ENCODE data around the gene PHKA2. TPM values are rescaled to one million over a fixed set of nuclear protein-coding genes. Genes with fewer than 3 reads are reported as not detected.

The PHKA2 gene
- total RNA-seq, 4 donors from 2014 or later, result 16.5 to 39.7 (median 24.8) TPM

DNA sequence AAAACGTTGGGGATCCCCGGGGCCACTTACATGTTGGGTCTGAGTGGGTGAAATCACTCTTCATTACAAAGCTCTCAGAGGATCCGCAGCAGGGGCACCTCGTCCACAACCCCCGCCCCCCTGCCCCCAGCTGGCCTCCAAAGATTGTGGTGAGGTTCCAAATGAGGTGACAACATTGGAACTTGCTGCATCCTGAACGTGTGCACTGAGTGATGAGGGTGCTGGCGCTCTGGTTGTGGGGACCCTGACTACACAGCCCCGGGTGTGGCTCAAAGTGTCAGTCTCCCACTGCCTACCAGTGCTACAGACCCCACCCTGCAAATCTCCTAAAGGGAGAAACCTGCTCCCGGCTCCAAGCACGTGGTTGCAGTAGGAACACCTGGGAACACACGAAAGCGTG lies 111.9 kb downstream of the PHKA2 start:
- H3K36me3 ChIP-seq, result no peaks in the 10 kb centered on the region
- H3K4me1 ChIP-seq, result peaks cover 17% of the 10 kb centered on the region
- WGBS, result 52% methylated on average over 8 of the region's 12 CpGs
- no peak overlapping the region for H3K4me3 ChIP-seq
- TF ChIP-seq, protein P1, sequence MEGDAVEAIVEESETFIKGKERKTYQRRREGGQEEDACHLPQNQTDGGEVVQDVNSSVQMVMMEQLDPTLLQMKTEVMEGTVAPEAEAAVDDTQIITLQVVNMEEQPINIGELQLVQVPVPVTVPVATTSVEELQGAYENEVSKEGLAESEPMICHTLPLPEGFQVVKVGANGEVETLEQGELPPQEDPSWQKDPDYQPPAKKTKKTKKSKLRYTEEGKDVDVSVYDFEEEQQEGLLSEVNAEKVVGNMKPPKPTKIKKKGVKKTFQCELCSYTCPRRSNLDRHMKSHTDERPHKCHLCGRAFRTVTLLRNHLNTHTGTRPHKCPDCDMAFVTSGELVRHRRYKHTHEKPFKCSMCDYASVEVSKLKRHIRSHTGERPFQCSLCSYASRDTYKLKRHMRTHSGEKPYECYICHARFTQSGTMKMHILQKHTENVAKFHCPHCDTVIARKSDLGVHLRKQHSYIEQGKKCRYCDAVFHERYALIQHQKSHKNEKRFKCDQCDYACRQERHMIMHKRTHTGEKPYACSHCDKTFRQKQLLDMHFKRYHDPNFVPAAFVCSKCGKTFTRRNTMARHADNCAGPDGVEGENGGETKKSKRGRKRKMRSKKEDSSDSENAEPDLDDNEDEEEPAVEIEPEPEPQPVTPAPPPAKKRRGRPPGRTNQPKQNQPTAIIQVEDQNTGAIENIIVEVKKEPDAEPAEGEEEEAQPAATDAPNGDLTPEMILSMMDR (IDR thresholded peaks at IDR 0.05), result no peak
- TF ChIP-seq EP300 (IDR thresholded peaks at IDR 0.05) (no peak), POLR2AphosphoS5 (IDR thresholded peaks at IDR 0.05) (no peak), POLR2A (IDR thresholded peaks at IDR 0.05) (no peak)
- DNase-seq (ENCODE audit: low spot score in 2 of 2), result no peak
- H3K27me3 ChIP-seq, result no peaks in the 10 kb centered on the region
- no peak overlapping the region for H3K27ac ChIP-seq
- no peaks in the 10 kb centered on the region for H3K9me3 ChIP-seq

GRCh38 chrX:18871161-18871890 lies 112.6 kb downstream of the PHKA2 start:
- no peaks in the 10 kb centered on the region for H3K27me3 ChIP-seq
- H3K4me1 ChIP-seq, result peaks cover 17% of the 10 kb centered on the region
- no peaks in the 10 kb centered on the region for H3K36me3 ChIP-seq
- DNase-seq (ENCODE audit: low spot score in 2 of 2), result no peak
- H3K4me3 ChIP-seq, result no peak overlapping the region
- no peak overlapping the region for H3K27ac ChIP-seq
- TF ChIP-seq, protein P1 (IDR thresholded peaks at IDR 0.05), result no peak
- no peak for TF ChIP-seq POLR2A (IDR thresholded peaks at IDR 0.05)
- no peak for TF ChIP-seq EP300 (IDR thresholded peaks at IDR 0.05)
- WGBS, result 67% methylated on average over 10 of the region's 10 CpGs
- no peaks in the 10 kb centered on the region for H3K9me3 ChIP-seq

GRCh38 chrX:18864390-18864920 lies 119.5 kb downstream of the PHKA2 start:
- Histone ChIP-seq H3K9me3 (no peaks in the 10 kb centered on the region), H3K4me1 (no peaks in the 10 kb centered on the region), H3K27me3 (no peaks in the 10 kb centered on the region), H3K36me3 (no peaks in the 10 kb centered on the region), H3K27ac (no peak overlapping the region), H3K4me3 (no peak overlapping the region)
- TF ChIP-seq POLR2A (IDR thresholded peaks at IDR 0.05), result no peak
- TF ChIP-seq EP300 (IDR thresholded peaks at IDR 0.05), result no peak
- TF ChIP-seq POLR2AphosphoS5 (IDR thresholded peaks at IDR 0.05), result no peak
- no peak for DNase-seq (ENCODE audit: low spot score in 2 of 2)
- WGBS, result 85% methylated on average over 15 of the region's 15 CpGs

DNA sequence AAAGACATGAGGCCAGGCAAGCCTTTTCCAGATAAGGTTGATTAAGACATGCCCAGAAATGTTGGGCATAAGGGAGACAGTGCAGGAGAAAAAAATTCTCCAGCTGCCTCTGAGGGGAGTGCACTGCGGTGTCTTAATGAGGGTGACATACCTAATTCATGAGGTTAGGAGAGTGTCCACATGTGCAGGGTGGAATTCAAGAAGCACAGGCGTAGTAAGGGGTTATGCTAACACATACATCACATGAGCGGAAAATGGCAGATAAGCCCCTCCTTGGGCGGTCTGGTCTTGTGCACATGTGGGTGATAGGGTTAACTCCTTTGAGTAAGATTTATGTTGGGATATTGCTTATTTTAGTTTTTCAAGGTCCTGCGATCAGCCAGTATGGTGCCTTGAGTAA lies 122.4 kb downstream of the PHKA2 start:
- no peaks in the 10 kb centered on the region for H3K36me3 ChIP-seq
- H3K4me1 ChIP-seq, result no peaks in the 10 kb centered on the region
- H3K27me3 ChIP-seq, result no peaks in the 10 kb centered on the region
- TF ChIP-seq POLR2A (IDR thresholded peaks at IDR 0.05) (no peak), POLR2AphosphoS5 (IDR thresholded peaks at IDR 0.05) (no peak), EP300 (IDR thresholded peaks at IDR 0.05) (no peak)
- TF ChIP-seq, protein P1 (IDR thresholded peaks at IDR 0.05), result no peak
- DNase-seq (ENCODE audit: low spot score in 2 of 2), result no peak
- 97% methylated on average over 5 of the region's 5 CpGs for WGBS
- no peak overlapping the region for H3K27ac ChIP-seq
- H3K9me3 ChIP-seq, result no peaks in the 10 kb centered on the region
- H3K4me3 ChIP-seq, result no peak overlapping the region

- Histone ChIP-seq H3K27me3 (no peaks in the 10 kb centered on the region), H3K9me3 (no peaks in the 10 kb centered on the region), H3K4me1 (no peaks in the 10 kb centered on the region), H3K36me3 (no peaks in the 10 kb centered on the region), H3K4me3 (no peak overlapping the region), H3K27ac (no peak overlapping the region)
- no peak for TF ChIP-seq POLR2AphosphoS5 (IDR thresholded peaks at IDR 0.05)
- TF ChIP-seq, protein P1 (IDR thresholded peaks at IDR 0.05), result no peak
- TF ChIP-seq POLR2A (IDR thresholded peaks at IDR 0.05), result no peak
- no peak for TF ChIP-seq EP300 (IDR thresholded peaks at IDR 0.05)
- DNase-seq (ENCODE audit: low spot score in 2 of 2), result no peak
- WGBS, result 62% methylated on average over 1 of the region's 1 CpG
Observed at GRCh38 chrX:18856645-18856997, 127.3 kb downstream of the PHKA2 start.

Data from suprapubic skin (tissue), 4 donors.